ENCODE measurements around the gene OCA2. TPM values are rescaled to one million over a fixed set of nuclear protein-coding genes. Genes with fewer than 3 reads are reported as not detected.

The OCA2 gene
- polyA plus RNA-seq, 1 donor from 2014 or later = not detected

GRCh38 chr15:28004143-28005003 lies 94.7 kb downstream of the OCA2 start:
- H3K27me3 Mint-ChIP-seq = no peaks in the 10 kb centered on the region
- no peaks in the 10 kb centered on the region for H3K4me1 Mint-ChIP-seq
- no peaks in the 10 kb centered on the region for H3K36me3 Mint-ChIP-seq
- no peak overlapping the region for H3K27ac Mint-ChIP-seq
- H3K9me3 Mint-ChIP-seq = peaks cover 5 to 11% (median 8%) of the 10 kb centered on the region in 3 donors
- H3K4me3 Mint-ChIP-seq = no peak overlapping the region

DNA sequence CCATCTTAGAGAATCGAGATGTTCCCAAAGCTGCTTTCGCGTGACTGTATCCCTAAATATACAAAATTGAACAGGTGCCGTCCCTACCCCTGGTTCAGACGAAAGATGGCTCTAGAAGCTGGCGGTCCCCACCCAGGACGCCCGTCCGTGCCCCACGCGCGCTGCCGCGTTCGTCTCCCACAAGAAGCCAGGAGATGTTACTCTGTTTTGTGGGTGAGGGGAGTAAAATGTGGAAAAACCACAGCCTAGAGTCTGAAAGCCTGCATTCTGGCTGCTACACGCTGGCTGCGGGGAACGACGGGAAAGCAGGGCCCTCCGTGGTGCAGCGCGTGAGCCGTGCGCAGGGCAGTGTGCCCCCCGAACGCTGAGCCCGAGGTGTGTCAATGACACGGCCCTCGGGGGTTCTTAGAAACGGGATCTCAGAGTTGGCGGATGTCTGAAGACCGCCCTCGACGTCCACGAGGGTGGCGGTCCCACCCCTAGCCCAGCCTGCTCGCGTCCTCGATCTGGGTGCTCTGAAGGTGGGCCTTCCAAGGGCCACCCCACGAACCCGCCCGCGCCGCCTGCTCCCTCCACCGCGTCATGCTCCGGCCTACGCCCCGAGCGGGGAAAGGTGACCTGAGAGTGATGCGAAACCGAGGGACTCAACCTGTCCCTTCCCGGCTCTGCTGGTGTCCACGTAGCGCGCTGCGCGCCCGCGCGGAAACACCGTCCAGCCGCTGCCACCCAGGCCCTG lies 95.6 kb downstream of the OCA2 start:
- Mint-ChIP-seq H3K36me3 (no peaks in the 10 kb centered on the region), H3K9me3 (peaks cover 5 to 8% (median 7%) of the 10 kb centered on the region in 3 donors), H3K4me3 (no peak overlapping the region), H3K4me1 (no peaks in the 10 kb centered on the region), H3K27me3 (no peaks in the 10 kb centered on the region), H3K27ac (no peak overlapping the region)

GRCh38 chr15:28002867-28003266 lies 96.2 kb downstream of the OCA2 start:
- H3K36me3 Mint-ChIP-seq = no peaks in the 10 kb centered on the region
- H3K27ac Mint-ChIP-seq = no peak overlapping the region
- H3K4me1 Mint-ChIP-seq = no peaks in the 10 kb centered on the region
- H3K27me3 Mint-ChIP-seq = no peaks in the 10 kb centered on the region
- peaks cover 5 to 8% (median 7%) of the 10 kb centered on the region in 3 donors for H3K9me3 Mint-ChIP-seq
- peak overlapping the region in 1 of 4 donors; percentile 15 for H3K4me3 Mint-ChIP-seq

DNA sequence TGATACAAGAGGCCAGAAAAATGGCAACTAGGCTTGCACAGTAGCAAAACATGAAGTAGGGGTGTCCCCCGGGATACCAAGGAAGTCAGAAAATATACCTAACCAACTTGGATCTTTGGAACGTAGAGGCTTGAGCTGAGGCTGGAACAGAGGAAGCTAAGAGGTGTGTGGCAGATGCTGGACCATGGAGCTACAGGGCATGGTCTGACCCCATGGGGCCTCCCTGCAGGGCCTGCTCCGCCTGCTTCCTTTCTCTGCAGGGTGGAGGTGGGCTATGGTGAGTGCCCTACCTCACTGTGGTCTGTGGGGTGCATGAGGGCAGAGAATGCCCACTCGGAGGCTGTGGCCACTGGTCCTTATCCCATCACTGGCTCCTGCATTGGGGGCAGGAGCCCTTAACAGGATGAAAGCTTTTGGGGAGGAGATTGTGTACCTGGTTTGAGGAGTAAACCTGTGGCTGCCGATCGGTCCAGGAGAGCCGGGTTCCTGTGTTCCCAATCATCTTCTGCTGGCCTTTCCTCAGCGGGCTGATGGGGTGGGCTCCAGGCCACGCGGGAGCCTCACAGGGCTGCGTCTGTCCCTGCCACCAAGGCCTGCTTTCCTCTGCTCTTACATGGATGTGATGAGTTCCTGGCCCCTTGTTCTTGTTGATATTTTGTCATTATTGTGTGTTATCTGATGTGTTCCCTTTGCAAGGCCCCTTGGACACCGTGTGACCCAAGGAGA lies 96.8 kb downstream of the OCA2 start:
- Mint-ChIP-seq H3K4me1 (no peaks in the 10 kb centered on the region), H3K27ac (no peak overlapping the region), H3K27me3 (no peaks in the 10 kb centered on the region), H3K36me3 (no peaks in the 10 kb centered on the region), H3K4me3 (no peak overlapping the region), H3K9me3 (peaks cover 5 to 7% (median 5%) of the 10 kb centered on the region in 3 donors)

DNA sequence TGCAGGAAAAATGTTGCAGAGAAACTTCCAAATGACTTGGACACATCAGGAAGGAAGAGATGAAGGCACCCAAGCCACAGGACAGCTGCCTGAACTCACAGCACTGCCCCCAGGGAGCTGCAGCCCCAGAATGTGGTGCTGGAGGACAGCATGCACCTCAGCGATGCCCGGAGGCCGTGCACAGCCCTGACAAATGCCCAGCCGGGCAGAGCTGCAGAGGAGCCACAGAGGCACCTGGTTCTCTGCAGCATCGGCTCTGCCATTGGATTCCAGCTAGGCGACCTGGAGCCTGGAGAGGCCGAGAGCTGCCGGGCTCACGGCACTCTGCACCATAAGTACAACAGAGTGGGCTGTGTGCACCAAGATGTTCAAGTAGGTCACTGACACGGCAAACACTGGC lies 97.5 kb downstream of the OCA2 start:
- peak overlapping the region in 1 of 4 donors; percentile 44 for H3K4me3 Mint-ChIP-seq
- H3K36me3 Mint-ChIP-seq = peaks cover 2% of the 10 kb centered on the region
- H3K9me3 Mint-ChIP-seq = peaks cover 4 to 10% (median 9%) of the 10 kb centered on the region in 3 donors

GRCh38 chr15:27993996-27994780 lies 104.9 kb downstream of the OCA2 start:
- peaks cover 6 to 13% (median 7%) of the 10 kb centered on the region in 3 donors for H3K9me3 Mint-ChIP-seq
- H3K4me1 Mint-ChIP-seq = no peaks in the 10 kb centered on the region
- peaks cover 4% of the 10 kb centered on the region for H3K36me3 Mint-ChIP-seq
- peak overlapping the region in 1 of 4 donors; percentile 60 for H3K4me3 Mint-ChIP-seq
- H3K27ac Mint-ChIP-seq = no peak overlapping the region
- H3K27me3 Mint-ChIP-seq = no peaks in the 10 kb centered on the region

More for the DNA sequence above, 97.5 kb downstream of the OCA2 start:
- H3K4me1 Mint-ChIP-seq = no peaks in the 10 kb centered on the region
- H3K27me3 Mint-ChIP-seq = no peaks in the 10 kb centered on the region
- no peak overlapping the region for H3K27ac Mint-ChIP-seq

DNA sequence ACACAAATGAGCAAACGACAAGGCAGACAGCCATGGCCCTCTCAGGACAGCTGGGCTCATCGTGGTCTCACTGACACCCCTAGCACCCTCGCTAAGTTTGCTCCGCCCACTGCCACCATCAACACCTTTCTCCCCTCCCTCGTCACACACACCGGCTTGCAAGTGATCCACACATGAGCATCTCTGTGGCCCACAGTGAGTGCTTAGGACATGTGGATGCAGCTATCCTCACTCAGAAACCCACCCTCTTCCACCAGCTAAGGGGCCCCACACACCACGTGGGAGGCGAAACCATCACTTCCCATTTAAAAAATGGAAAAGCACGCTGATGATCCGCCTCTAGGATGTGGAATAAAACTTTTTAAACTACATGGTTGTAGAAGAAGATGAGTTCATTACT lies 105.6 kb downstream of the OCA2 start:
- Mint-ChIP-seq H3K4me3 (no peak overlapping the region), H3K36me3 (peaks cover 4% of the 10 kb centered on the region), H3K4me1 (no peaks in the 10 kb centered on the region), H3K9me3 (peaks cover 5 to 13% (median 6%) of the 10 kb centered on the region in 3 donors), H3K27ac (no peak overlapping the region), H3K27me3 (no peaks in the 10 kb centered on the region)

DNA sequence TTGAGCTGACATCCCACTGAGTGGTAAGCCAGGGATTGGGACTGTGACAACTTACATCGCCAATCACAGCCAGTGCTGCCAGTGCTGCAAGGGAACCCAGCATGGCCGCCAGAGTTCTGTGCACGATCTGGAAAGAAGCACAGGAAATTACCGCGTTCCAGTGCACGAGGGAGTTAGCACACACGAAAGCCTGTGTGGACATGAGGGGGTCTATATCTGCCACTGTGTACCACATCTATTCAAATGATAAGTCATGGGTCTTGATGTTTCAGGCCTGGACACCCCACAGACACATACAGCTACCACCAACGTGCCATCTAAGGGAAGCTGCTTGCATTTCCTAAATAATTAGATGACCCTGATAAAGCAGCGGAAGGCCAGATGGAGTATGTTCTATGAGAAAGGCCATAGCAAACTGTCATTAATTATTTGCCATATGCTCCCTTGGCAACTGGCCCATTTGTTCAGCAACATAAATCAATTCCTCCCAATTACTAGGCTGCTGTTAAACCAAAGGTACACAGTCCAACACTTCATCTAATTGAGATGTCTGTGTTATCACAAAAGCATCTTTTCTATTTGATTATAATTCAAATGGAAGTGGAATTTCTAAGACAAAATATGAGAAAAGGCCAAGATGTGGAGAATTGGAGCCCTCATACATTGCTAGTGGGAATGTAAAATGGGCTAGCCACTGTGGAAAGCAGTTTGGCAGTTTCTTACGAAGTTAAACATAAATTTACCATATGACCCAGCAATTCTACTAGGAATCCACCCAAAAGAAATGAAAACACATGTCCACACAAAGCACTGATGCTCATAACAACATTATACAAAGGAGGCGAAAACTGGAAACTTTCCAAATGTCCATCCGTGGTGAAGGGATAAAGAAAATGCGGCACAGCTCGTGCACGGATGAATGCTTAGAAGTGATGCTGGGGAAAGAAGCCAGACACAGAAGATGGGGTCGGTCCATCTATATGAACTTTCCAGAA lies 108.3 kb downstream of the OCA2 start:
- H3K36me3 Mint-ChIP-seq = peaks cover 2% of the 10 kb centered on the region
- H3K4me3 Mint-ChIP-seq = no peak overlapping the region
- H3K4me1 Mint-ChIP-seq = no peaks in the 10 kb centered on the region
- H3K27me3 Mint-ChIP-seq = no peaks in the 10 kb centered on the region
- H3K27ac Mint-ChIP-seq = no peak overlapping the region
- H3K9me3 Mint-ChIP-seq = peaks cover 2 to 8% (median 6%) of the 10 kb centered on the region in 3 donors

- peaks cover 2% of the 10 kb centered on the region for H3K27me3 Mint-ChIP-seq
- H3K36me3 Mint-ChIP-seq = peaks cover 2% of the 10 kb centered on the region
- no peak overlapping the region for H3K27ac Mint-ChIP-seq
- H3K9me3 Mint-ChIP-seq = peaks cover 0 to 6% (median 5%) of the 10 kb centered on the region in 3 donors
- H3K4me1 Mint-ChIP-seq = no peaks in the 10 kb centered on the region
- no peak overlapping the region for H3K4me3 Mint-ChIP-seq
Observed at GRCh38 chr15:27989838-27990237, 109.3 kb downstream of the OCA2 start.

DNA sequence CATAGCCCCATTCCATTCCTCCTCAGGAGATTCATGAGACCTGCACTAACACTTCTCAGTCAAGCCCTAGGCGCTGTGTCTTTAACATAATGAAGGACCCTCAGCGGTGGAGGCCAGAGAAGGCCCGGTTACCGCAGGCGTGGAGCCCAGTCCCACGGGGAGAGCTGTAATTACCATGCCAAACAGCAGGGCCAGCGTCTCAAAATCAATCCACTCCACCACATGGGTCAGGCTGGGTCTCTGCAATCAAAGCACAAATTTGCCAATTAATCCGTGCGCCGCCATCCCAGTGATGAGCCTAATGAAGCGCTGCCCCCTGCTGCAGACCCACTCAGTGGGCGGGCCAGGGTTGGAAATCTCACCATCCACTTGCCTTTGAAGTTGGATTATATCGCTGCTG lies 109.7 kb downstream of the OCA2 start:
- Mint-ChIP-seq H3K27ac (no peak overlapping the region), H3K36me3 (peaks cover 2% of the 10 kb centered on the region), H3K27me3 (peaks cover 2% of the 10 kb centered on the region), H3K9me3 (peaks cover 0 to 4% (median 2%) of the 10 kb centered on the region in 3 donors), H3K4me1 (no peaks in the 10 kb centered on the region), H3K4me3 (no peak overlapping the region)

DNA sequence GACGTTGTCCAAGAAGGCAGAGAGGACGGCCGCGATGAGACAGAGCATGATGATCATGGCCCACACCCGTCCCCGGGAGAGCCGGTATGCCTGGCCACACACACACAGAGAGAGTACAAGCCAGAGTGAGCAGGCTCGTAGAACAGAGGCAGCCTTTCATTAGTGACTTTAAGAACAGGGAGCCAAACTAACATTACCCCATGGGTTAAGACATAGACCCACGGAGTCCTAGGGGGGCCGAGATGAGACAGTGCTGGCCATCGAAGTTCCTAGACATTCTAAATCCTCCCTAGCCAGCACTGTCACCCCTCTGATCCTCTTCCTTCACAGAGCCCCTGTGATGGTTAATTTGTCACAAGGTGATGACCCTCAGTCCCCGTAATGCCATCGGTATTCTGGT lies 114.0 kb downstream of the OCA2 start:
- Mint-ChIP-seq H3K27me3 (peaks cover 2% of the 10 kb centered on the region), H3K9me3 (peaks cover 0 to 7% (median 1%) of the 10 kb centered on the region in 3 donors), H3K27ac (no peak overlapping the region), H3K36me3 (no peaks in the 10 kb centered on the region), H3K4me1 (no peaks in the 10 kb centered on the region), H3K4me3 (no peak overlapping the region)

DNA sequence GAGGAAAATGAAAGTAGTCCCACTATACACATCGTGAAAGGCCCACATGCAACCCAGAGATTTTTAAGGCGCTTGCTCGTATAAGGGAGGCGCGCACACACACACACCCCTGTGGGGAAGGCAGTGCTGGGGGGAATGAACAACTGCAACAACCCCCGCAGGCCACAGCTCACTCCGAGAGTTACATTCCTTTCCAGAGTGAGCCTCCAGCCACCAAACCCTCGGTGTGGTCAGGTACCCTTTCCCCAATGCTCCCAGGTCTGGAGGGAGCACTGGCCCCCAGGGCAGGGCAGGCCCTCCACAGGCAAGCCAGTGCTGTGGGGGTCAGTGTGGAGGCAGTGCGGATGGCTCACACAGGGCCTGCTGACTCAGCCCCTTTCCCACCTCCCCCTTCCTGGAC lies 115.6 kb downstream of the OCA2 start:
- Mint-ChIP-seq H3K9me3 (peaks cover 0 to 7% (median 1%) of the 10 kb centered on the region in 3 donors), H3K27ac (no peak overlapping the region), H3K4me1 (no peaks in the 10 kb centered on the region)

GRCh38 chr15:27977696-27978095 lies 121.4 kb downstream of the OCA2 start:
- no peak overlapping the region for H3K27ac Mint-ChIP-seq
- peaks cover 2% of the 10 kb centered on the region for H3K36me3 Mint-ChIP-seq
- peaks cover 0 to 3% (median 0%) of the 10 kb centered on the region in 3 donors for H3K4me1 Mint-ChIP-seq
- no peak overlapping the region for H3K4me3 Mint-ChIP-seq
- peaks cover 5 to 8% (median 6%) of the 10 kb centered on the region in 3 donors for H3K9me3 Mint-ChIP-seq
- H3K27me3 Mint-ChIP-seq = no peaks in the 10 kb centered on the region

More for the DNA sequence above, 115.6 kb downstream of the OCA2 start:
- Mint-ChIP-seq H3K27me3 (peaks cover 2% of the 10 kb centered on the region), H3K4me3 (no peak overlapping the region), H3K36me3 (no peaks in the 10 kb centered on the region)

Data from IgD-negative memory B cell (primary cell).